Muscle layer of duodenum (tissue), 2 donors: ENCODE results near the gene THSD7A.

Experiments used
- H3K27ac ChIP-seq: one replicate; pipeline ENCODE4 v1.7.0; 2013; ENCODE audit warnings: mild to moderate bottlenecking, low read length
- H3K27me3 ChIP-seq: one replicate; pipeline ENCODE4 v1.7.0; 2013; ENCODE audit warnings: low read depth, mild to moderate bottlenecking, control low read depth, low read length
- H3K36me3 ChIP-seq, 2 donors: one replicate each; pipeline ENCODE4 v1.7.0; 2013; ENCODE audit warnings: low read length in 2 of 2, control low read depth in 1 of 2, mild to moderate bottlenecking in 1 of 2; ENCODE audit not compliant: insufficient read depth in 2 of 2, control insufficient read depth in 1 of 2
- H3K4me1 ChIP-seq, 2 donors: one replicate each; pipeline ENCODE4 v1.7.0; 2013; ENCODE audit warnings: low read length in 2 of 2, mild to moderate bottlenecking in 2 of 2, control low read depth in 1 of 2, moderate library complexity in 1 of 2; ENCODE audit not compliant: insufficient read depth in 2 of 2, control insufficient read depth in 1 of 2
- H3K4me3 ChIP-seq, 2 donors: one replicate each; pipeline ENCODE4 v1.7.0; 2013; ENCODE audit warnings: low read length in 2 of 2, low read depth in 1 of 2, mild to moderate bottlenecking in 1 of 2
- H3K9me3 ChIP-seq, 2 donors: one replicate each; pipeline ENCODE4 v1.7.0; 2013; ENCODE audit warnings: low read length in 2 of 2, control low read depth in 1 of 2, mild to moderate bottlenecking in 1 of 2; ENCODE audit not compliant: control insufficient read depth in 1 of 2
- donor health status: healthy.

THSD7A gene

DNA sequence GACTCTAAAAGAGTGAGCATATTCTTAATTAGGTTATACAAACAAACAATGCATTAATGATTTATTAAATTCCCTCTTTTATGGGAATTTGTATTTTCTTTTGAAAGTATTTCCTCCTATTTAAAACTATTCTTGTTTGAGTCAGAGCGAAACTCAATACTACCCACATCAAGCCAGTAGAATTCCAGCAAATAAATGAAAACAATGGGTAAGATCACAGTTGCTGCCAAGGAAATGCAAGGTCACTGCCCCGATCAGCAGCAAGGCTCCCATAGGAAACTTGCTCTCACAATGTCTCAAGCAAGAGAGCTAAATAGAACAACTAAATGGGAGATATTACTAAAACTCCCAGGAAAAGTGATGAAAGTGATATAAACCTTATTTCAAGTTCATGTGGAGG is 206.3 kb downstream of the THSD7A start:
- no peaks in the 10 kb centered on the region for H3K27me3 ChIP-seq
- no peak overlapping the region for H3K27ac ChIP-seq
- peaks cover 0 to 2% of the 10 kb centered on the region in 2 donors for H3K9me3 ChIP-seq
- H3K4me3 ChIP-seq: no peak overlapping the region
- no peaks in the 10 kb centered on the region for H3K4me1 ChIP-seq
- H3K36me3 ChIP-seq: no peaks in the 10 kb centered on the region

DNA sequence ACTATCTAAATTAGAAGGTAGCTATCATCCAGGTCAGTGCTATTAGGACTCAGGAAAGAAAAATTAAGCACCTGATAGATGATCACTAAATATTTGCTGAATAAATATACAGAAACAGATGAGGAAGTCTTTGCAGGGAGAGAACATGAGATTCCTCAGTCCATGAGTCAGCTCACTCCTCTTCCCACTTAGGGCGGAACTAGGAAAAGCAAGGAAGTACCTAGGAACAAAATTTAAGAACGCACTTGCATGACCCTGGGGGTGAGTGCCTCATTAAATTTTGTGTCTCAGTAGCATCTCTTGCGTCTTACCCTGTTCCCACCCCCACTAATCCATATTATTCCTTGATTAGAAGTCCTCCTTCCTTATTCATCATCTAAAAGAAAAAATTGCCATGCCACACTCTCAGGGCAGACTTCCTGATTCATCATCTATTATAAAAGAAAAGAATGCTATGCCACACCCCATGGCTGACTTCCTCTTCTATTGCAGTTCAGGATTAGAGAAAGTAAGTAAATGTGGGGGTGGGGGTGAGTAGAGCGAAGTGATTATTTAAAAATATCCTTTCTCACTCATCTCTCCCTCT is 208.8 kb downstream of the THSD7A start:
- Histone ChIP-seq H3K36me3 (no peaks in the 10 kb centered on the region), H3K4me3 (no peak overlapping the region), H3K9me3 (peaks cover 0 to 2% of the 10 kb centered on the region in 2 donors), H3K27ac (no peak overlapping the region), H3K27me3 (no peaks in the 10 kb centered on the region), H3K4me1 (no peaks in the 10 kb centered on the region)

DNA sequence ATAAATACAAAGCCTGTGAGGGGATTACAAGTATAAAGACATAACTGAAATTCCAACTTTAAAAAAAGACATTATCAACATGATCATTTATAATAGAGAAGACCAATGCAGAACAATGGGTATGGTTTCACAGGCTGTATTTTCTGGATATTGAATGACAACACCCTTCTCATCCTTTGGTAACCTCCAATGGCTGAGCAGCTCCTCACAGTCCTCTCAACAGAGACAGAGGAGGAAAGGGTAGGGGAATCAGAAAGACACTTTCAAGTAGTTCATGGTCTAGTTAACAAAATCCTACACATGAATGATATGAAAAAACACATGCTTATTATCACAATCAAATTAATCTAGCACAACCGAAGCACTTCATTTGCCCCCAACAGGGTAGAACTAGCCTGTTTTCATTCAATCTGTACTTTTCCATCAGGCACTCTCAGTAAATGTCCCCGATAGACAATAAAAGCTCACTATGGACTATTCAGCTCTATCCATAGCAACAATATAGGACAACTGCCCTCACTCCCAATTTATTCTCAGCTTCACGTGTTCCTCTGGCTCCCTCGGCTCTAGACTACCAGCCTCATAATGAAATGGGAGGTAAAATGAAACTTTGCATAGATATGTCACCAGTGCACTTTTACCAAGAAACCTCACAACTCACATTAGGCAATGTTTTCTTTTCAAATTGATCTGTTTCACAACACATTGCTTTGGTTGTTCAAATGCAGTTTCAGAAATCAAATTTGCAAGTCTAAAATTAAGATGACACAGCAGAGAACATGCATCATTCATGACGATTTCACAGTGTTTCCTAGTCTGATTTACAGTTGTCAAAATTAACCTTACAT is 211.4 kb downstream of the THSD7A start:
- no peak overlapping the region for H3K27ac ChIP-seq
- H3K4me1 ChIP-seq: no peaks in the 10 kb centered on the region
- H3K9me3 ChIP-seq: peaks cover 0 to 2% of the 10 kb centered on the region in 2 donors
- no peaks in the 10 kb centered on the region for H3K27me3 ChIP-seq
- no peaks in the 10 kb centered on the region for H3K36me3 ChIP-seq
- H3K4me3 ChIP-seq: no peak overlapping the region

DNA sequence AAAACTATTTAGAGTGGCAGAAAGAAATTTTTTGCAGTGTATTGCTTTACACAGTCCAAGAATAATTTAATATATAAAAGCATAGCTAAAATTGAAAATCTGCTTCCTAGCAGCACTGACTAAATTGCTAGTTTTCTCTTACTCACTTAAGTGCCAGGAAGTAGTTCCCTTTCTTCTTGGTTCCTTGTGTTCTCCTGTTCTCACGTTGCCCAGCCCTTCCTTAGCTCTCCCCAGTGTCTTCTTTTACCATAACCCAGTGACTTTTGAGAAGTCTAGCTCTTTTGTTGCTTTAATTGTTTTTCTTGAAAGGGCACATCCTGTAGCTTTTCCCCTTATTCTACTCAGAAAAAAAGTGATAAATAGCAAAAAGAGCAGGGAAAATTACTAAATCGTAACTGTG is 215.5 kb downstream of the THSD7A start:
- Histone ChIP-seq H3K27me3 (no peaks in the 10 kb centered on the region), H3K36me3 (no peaks in the 10 kb centered on the region), H3K4me3 (no peak overlapping the region), H3K9me3 (no peaks in the 10 kb centered on the region), H3K27ac (no peak overlapping the region), H3K4me1 (no peaks in the 10 kb centered on the region)

DNA sequence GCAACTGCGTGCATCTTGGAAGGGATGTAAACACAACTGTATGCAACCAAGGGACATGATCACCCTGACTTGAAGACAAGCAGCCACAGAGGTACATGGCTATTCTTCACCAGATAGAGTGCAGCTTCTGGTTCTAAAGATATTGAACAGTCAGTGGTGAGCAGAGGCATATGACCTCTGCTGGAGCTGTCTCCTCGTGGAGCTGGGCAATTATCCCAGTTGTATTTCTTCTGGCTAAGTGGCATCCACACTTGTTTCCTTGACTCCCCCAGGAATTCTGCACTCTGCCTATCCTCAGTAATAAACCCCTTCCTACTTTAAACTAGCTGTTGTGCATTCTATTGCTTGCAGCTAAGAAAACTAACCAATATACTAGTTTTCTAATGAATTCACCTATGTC is 216.8 kb downstream of the THSD7A start:
- Histone ChIP-seq H3K9me3 (no peaks in the 10 kb centered on the region), H3K36me3 (no peaks in the 10 kb centered on the region), H3K4me3 (no peak overlapping the region), H3K27me3 (no peaks in the 10 kb centered on the region), H3K27ac (no peak overlapping the region), H3K4me1 (no peaks in the 10 kb centered on the region)

DNA sequence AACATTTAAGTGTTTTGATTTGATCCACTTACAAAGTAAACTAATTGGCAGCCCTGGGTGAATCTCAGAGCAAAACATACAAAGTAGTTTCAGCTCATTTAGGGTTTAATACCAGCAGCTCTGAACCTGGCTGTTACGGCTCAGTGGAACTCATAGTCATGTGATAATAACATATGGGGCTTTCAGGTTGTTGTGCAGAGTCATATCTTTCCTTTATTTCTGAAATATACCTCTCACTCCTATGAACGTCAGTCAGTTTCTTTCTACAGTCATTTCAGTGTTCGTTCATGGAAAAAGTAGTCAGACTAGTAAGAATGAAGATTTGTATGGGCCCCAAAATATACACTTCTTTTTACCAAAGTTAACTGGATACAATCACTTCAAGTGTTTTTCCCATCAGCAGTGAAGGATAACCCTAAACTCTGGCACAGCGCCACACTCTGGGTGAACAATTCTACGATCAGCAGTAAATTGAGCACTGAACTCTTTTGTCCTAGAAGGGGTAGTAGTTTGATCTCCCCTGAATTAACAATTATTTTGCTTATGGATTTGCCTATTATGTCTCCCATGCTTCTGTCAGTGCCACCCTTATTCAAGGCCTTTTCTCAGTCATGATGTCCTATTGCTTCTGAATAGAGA is 218.6 kb downstream of the THSD7A start:
- Histone ChIP-seq H3K27ac (no peak overlapping the region), H3K4me3 (no peak overlapping the region), H3K36me3 (no peaks in the 10 kb centered on the region), H3K4me1 (no peaks in the 10 kb centered on the region), H3K27me3 (no peaks in the 10 kb centered on the region), H3K9me3 (no peaks in the 10 kb centered on the region)

DNA sequence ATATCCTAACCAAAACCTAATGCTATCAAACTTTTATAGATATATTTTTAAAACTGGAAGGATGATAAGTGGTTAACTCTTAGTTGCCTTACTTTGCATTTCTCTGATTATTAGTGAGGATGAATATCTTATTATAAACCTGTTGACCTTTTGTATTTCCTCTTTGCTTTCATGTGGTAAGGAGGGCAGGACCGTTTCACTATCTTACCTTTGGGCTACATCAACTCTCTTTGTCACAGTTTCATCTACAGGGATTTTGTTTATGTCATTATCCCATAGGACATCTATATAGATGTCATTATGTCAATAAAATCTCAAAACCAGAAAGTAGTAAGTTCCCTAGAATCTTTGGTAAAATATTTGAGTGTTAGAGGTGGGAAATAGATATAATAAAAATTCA is 219.3 kb downstream of the THSD7A start:
- Histone ChIP-seq H3K27me3 (no peaks in the 10 kb centered on the region), H3K36me3 (no peaks in the 10 kb centered on the region), H3K27ac (no peak overlapping the region), H3K4me3 (no peak overlapping the region), H3K9me3 (no peaks in the 10 kb centered on the region), H3K4me1 (no peaks in the 10 kb centered on the region)

DNA sequence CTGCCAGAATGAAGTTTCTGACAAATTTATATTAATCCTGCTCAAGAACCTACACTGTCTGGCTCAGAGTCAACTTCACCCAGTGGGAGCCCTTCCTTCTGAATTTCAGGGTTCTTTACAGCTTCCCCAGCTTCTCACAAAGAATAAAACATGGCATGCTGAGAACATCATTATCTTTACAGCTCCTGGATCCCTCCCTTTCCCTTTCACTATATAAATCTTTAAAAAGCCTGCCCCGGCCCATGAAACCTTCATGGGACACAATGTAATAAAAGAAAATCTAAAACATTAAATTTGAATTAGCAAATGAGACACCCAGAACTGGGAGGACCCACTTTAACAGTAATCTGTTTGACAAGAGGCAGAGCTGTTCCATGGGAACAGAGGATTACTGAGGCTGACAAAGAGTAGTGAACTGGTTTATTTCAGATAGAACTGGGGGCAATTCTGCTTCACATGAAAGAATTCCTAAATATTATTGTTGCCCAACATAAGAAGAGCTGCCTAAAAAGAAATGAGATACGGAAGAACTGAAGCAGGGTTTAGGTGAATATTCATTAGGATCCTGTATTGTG is 222.8 kb downstream of the THSD7A start:
- no peak overlapping the region for H3K4me3 ChIP-seq

DNA sequence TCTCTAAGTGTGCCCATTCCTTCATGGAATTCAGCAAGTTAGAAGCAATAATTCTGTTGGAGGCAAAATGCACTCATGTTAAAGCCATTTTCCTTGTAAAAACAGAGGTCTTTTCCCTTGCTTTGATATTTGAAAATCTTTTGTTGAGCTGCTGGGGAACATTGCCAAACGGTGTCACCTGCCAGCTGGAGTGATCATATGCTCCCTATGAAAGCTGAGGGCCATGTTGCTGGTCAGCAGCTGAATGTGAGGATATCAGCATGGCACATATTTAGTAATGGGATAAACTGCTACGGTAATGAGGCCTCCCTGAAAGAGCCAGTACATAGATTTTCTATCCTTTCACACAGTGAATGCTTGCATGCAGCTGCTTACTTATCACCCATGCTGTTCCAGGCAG is 224.3 kb downstream of the THSD7A start:
- Histone ChIP-seq H3K9me3 (no peaks in the 10 kb centered on the region), H3K36me3 (no peaks in the 10 kb centered on the region), H3K27me3 (no peaks in the 10 kb centered on the region), H3K4me1 (peaks cover 0 to 4% of the 10 kb centered on the region in 2 donors), H3K4me3 (no peak overlapping the region), H3K27ac (no peak overlapping the region)

More for the DNA sequence above, 222.8 kb downstream of the THSD7A start:
- Histone ChIP-seq H3K27ac (no peak overlapping the region), H3K4me1 (peaks cover 0 to 4% of the 10 kb centered on the region in 2 donors), H3K36me3 (no peaks in the 10 kb centered on the region), H3K9me3 (no peaks in the 10 kb centered on the region), H3K27me3 (no peaks in the 10 kb centered on the region)

DNA sequence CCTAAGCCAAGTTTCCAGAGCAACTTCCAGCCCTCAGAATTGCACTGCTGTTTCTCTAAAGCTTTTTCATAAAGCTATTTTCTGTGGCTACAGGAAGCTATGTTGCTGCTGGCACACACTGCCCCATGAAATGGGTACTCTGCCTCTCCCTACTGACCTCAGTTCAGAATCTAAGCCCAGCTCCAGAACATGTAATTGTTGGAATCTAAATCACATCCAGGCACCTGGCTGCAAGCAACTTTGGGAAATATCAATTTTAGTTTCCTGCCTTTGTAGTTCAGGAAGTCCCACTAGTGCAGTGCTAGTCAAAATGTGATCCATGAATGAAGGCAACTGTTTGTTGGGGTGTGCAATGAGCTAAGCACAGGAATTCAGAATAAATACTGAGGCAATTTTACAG is 226.2 kb downstream of the THSD7A start:
- Histone ChIP-seq H3K27me3 (no peaks in the 10 kb centered on the region), H3K4me1 (peaks cover 0 to 4% of the 10 kb centered on the region in 2 donors), H3K36me3 (no peaks in the 10 kb centered on the region), H3K4me3 (no peak overlapping the region), H3K27ac (no peak overlapping the region), H3K9me3 (no peaks in the 10 kb centered on the region)

DNA sequence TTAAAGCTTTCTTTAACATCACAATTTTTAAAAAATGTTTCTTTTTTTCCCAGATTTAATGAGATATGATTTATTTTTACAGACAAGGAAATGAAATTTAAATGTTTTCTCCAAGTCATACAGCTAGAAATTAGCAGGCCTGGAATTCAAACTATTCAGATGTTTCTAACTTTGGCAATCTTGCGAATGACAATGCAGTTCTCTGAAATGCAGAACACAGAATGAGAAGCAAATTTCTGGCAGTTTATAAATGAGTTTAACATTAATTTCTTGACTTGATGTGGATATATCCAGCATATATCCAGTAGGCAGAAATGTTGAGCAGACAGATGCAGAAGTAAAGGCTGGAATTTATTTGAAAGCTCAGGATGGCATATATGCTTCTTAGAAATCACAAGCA is 227.5 kb downstream of the THSD7A start:
- Histone ChIP-seq H3K27ac (no peak overlapping the region), H3K9me3 (no peaks in the 10 kb centered on the region)

More for the DNA sequence above, 227.5 kb downstream of the THSD7A start:
- H3K36me3 ChIP-seq: no peaks in the 10 kb centered on the region
- no peaks in the 10 kb centered on the region for H3K27me3 ChIP-seq
- no peak overlapping the region for H3K4me3 ChIP-seq
- H3K4me1 ChIP-seq: peaks cover 0 to 4% of the 10 kb centered on the region in 2 donors
